HG03521 (cell line): Measurements from ENCODE around the gene SORCS1.

ENCODE experiments used
- ATAC-seq: cut with Tn5 transposase; IDR thresholded peaks from one replicate; pipeline ENCODE4 v1.9.1; 2021; ENCODE audit warnings: mild to moderate bottlenecking, moderate library complexity; ENCODE audit not compliant: unreplicated experiment

The SORCS1 gene

DNA sequence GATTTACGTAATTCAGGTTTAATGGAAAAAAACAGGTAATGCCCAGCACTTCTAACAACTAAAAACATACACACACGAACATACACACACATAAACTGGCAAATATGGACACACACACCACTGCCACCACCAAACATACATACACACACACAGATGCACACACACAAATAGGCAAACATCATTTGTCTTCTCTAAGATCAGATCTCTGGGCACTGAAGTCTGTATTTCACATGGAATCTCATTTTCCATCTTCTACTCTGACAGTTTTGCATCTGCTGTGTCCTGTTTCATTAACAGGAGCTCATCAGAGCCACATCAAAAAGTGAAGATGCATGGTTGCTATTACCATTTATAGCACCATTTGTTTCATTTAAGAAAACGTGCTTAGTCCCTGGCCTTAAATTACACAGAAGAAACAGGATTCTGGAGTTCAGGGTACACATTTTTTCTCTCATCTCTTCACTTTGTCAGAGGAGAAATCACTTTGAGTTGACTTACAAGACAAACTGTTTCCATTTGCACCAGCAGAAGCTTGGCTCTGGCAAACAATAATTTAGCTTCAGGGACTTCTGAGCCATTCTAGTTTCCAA lies 165.3 kb downstream of the SORCS1 start:
- no peak for ATAC-seq

DNA sequence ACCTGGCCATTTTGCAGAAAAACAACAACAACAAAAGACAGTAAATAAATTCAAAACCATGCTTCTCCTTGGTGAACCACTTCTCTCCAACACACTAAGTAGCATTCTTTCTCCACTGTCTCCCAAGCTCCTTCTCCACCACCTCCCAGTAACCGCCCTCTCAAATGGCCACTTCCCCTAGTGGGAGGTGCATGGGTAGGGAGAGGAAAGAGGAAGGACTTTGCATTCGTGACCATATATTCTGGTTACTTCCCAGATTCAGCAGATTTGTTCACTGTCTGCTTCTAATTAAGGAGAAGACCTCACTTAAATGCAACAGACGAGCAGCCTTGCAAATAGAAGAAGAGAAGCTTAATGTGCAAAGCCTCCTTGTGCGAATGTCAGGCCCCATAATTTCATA lies 166.8 kb downstream of the SORCS1 start:
- no peak for ATAC-seq

DNA sequence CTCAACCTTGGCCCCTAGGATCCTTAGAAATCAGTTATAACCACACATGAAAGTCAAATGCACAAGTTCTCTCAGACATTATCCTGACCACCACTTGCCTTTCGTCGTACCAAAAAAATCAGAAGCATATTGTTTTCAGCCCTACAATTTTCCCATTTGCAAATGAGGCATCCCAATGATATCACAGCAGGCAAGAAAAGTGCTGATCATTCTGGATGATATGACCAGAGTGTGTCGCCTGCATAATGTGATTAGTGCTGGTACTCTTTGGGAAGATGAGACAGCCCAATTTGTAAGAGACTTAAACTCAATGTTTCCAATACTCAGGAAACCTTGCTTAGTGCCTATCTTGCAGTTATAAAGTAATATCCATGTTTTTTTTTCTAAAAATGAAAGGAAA lies 168.0 kb downstream of the SORCS1 start:
- ATAC-seq: no peak

DNA sequence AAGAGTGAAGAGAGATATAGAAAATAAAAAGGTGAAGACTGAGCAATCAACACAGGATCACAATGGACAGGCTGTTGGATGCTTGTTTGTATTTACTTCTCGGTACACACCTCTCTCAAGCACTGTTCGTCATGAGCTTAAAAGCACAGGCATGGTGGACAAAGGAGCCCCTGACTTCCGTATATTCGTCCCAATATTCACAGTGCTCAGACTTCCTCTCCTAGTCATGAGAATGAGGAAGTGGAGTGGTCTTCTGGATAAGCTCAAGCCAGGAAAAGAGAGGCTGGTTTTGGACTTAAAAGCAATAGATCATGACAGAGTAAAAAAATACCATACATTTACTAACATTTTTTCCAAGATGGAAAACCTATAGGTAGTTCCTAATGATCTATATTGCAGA lies 172.5 kb downstream of the SORCS1 start:
- ATAC-seq: no peak

DNA sequence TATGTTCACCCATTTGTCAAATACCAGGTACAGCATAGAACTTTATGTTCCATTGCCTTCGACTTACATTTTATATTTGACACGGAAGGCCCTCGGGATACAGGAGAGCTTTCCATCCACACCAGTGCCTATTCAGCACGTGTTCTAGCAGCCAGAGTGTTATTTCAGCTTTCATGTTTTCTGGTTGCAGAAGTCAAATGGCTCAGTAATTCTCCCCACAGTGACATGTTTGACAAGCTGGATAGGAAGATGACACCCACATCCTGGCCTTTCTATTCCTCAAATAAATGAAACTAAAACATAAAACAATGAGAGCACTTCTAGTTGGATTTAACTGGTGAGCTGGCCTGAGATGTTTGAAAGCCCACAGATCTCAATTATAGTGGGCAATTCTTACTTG lies 173.4 kb downstream of the SORCS1 start:
- no peak for ATAC-seq

DNA sequence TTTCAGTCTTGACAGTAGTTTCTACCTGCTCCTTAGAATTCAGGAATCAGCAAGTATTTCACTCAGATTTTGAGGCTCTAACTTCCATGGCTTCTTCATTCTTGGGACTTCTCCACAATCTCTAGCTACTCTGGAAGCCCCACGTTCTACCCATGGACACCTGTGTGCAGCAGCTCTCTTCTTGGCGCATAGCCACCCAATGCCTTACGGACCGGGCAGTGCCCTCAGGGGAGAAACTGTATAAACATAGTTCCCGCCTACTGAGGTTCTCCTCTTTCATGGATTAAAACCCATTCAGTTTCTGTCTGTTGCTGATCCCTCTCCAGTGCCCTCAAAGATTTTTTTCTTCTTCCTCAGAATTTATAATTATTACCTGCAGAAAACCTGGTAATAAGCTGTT lies 177.1 kb downstream of the SORCS1 start:
- no peak for ATAC-seq

DNA sequence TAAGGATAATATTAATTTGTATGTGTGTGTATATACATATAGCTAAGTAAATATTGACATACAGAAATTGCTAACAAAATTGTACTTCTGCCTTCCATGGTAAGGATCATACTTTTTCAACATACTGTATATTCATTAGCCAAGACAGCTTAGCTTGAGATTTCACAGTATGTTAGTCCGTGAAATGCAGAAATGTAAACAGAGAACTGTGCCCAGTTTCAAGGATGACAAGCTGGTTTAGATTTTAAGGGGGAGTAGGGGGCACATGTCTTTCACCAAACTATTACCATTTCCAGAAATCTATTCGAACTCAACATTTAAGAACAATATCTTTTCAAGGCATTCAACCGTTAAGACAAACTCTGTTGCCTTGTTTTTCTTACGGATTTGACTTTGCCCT lies 182.2 kb downstream of the SORCS1 start:
- ATAC-seq: no peak

DNA sequence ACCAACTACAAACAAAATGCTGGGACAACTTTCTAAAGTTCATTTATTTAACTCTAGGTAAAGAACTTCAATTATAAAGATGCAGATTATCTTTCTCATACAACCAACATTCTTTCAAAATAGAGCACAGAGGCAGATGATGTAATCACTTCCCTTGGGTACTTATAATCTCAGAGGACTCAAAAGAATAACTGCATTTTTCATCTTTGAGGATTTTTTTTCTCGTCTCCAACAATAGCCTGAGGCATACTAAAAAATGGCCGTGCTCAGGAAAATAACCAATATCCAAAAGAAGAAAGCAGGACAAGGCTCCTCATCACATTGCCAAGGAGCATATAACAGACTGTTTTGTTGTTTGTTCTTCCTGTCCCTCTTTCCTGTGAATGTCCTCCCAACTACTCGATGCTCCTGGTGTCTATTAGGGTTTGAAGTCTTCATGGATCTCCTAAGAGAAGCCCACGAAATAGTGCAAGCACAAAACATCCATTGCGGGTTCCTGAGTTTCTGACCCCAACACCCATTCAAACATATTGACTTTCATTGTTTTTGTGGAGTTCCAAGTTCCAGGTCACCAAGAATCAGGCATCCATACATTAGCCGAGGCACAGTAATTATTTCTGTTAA lies 182.9 kb downstream of the SORCS1 start:
- no peak for ATAC-seq

DNA sequence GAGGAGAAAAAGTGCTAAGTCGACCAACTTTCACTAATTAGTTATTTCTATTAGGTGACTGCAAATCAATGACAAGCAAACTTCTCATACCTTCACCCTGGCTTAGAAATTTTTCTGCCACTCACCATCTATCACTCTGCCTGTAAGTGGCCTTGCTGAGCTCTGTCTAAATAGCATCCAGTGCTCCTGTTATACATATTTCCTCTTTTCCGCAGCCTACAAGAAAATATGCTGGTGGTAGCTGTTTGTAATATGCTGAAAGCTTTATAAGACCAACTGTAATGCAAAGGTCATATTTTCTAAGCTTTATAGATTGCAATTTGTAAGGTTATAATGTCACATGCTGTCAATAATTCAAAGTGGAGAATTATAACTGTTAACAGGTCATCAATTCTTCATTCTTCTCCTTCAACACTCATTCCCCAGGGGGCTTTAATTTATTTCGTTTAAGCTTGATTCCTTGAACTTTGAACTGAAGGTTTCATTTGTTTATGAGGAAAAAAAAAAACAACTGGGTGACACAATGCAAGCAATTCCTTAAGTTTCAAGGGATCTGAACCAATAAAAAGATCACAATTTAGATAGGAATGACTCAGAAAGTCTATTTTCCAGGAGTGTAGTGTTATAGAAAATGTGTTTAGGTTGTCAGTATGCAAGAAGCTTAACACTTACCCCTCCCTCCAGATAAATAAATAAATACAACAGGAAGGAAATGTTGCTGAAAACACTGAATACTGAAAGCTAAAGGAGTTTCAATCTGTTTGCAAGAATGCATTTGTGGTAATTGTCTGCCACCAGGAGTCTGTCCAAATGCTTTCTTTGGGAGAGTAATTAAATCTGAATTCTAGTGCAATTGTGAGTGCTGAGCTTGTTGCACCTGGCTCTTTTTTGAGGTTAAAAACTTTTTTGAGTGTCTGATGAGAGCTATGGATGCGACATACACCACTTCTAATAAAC lies 183.7 kb downstream of the SORCS1 start:
- ATAC-seq: peak; percentile 80

DNA sequence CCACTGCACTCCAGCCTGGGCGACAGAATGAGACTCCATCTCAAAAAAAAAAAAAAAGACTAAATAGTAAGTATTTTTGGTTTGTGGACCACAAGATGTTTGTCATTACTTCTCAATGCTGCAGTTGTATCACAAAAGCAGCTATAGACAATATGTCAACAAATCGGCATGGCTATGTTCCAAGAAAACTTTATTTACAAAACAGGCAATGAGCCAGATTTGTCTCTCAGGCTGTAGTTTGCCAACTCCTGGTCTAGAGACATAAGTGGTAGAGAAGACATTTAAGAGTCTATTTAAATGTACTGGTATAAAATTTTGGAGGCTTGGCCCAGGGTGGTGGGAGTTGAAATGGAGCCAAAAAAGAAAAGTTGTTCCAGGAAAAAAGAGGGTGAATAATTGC lies 185.8 kb downstream of the SORCS1 start:
- no peak for ATAC-seq

DNA sequence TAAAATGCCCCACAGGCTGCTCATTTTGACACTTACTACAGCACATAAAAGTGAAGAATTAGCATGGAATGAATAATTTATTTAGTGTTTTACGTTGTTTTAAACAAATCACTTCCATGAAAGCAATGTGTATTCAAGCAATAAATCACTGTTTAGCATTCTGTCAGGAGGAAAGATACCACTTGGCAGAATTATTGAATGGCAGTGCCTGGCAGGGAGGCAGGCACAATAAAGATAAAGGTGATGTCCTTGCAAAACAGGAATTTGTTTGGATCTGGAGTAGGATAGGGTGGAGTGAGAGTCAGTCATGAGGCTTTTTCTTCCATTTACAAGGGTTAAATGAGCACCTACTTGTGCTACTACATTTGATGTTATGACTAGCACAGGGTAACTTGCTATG lies 190.8 kb downstream of the SORCS1 start:
- no peak for ATAC-seq

DNA sequence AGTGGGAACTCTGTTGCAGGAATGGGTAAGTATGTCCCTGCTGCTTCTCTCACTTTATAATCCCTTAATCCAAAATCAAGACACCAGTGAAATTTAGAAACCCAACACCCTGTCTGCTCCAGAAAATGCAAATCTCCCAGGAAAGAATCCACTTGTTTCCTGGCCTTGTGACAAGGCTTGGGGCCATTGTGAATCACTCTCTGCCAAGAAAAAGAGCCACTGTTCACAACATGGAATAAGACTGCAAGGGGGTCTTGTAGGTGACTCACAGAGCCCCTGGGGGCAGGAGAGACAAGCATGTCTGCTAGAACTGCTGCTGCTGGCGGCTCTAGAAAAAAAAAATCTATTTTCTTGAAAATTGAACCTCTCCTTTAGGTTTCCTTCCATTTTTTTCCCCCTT lies 191.2 kb downstream of the SORCS1 start:
- no peak for ATAC-seq

DNA sequence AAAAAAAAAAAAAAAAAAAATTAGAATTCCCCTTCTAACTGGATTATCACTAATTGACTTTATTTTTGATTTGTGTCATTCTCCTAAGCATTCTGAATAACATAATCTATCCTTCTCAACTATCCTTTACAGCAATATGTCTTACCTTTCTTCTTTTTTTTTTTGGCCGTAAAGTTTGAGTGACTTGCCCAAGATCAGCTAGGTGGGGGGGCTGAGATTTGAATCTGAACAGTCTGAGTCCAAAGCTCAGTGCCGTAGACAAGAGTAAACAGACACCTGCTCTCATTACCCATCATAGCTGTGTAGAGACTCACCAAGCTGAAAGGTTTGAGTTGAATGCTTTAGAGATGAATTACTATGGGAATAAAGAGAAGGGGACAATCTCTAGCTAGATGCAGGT lies 192.1 kb downstream of the SORCS1 start:
- no peak for ATAC-seq

DNA sequence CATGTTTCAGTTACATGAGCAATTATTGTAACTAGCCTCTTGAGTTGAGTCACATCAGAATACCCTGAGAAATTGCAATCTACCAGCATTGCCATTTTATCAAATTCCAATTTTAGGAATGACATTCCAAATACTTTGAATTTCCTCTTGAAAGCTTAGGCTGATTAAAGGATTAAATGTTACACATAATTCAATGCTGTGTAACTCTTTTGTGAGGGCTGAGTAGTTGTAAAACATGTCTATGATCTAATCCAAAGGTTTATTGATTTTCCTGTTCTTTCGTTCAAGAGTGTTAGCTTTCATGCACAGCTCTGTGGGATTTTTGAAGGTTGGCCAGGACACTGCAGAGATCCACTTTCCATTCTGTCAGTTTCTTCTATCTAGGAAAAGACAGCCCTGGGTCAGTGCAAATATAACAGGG lies 193.1 kb downstream of the SORCS1 start:
- ATAC-seq: no peak

DNA sequence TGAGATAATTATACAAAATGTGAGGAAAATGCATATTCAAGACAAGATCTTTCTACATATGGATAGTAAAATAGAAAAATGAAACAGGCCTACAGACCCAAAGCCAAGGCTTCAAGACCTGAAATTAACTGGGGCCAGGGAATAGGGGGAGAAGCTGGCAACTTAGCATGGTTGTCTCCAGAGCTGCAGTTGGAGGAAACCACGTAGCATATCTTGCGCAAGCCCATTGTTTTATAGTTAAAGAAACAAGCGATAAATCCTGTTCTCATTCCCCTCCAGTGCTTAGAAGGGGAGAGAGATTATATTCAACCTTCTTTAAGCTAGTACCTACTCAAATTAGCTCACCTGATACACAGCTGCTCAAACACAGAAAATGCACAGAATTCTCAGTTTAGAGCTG lies 197.1 kb downstream of the SORCS1 start:
- ATAC-seq: no peak

DNA sequence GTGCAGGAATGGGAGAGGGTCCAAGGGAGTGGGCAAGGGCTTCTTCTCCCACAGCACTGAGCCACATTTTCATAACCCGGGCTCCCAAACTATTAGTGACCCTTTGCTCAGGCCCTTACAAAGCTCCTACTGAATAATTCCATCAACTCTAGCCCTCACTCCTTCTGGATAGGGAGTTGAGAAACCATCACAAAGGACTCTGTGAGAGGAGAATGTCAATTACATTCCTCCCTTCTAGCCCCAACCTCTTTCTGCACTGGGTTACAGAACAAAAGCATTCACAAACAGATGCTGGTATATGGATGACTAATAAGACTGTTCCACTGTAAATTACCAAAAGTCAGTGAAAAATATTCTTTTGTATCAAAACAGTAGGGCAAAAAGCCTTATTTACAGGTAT lies 203.7 kb downstream of the SORCS1 start:
- no peak for ATAC-seq

DNA sequence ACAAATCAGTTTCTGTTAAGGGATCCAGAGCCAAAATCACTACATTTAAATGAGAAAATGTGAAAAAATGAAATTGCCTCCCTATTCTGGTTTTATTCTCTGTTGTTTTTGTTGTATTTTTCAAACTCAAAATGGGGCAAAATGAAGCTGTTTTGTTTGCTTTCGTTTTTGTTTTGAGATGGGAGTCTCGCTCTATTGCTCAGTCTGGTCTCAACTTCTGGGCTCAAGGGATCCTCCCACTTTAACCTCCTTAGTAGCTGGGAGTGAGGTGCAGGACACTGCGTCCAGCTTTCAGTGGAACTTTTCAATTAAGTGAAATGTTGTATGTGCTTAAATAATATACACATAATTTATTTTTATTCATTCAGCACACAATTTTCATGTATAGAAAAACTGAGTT lies 205.0 kb downstream of the SORCS1 start:
- no peak for ATAC-seq

DNA sequence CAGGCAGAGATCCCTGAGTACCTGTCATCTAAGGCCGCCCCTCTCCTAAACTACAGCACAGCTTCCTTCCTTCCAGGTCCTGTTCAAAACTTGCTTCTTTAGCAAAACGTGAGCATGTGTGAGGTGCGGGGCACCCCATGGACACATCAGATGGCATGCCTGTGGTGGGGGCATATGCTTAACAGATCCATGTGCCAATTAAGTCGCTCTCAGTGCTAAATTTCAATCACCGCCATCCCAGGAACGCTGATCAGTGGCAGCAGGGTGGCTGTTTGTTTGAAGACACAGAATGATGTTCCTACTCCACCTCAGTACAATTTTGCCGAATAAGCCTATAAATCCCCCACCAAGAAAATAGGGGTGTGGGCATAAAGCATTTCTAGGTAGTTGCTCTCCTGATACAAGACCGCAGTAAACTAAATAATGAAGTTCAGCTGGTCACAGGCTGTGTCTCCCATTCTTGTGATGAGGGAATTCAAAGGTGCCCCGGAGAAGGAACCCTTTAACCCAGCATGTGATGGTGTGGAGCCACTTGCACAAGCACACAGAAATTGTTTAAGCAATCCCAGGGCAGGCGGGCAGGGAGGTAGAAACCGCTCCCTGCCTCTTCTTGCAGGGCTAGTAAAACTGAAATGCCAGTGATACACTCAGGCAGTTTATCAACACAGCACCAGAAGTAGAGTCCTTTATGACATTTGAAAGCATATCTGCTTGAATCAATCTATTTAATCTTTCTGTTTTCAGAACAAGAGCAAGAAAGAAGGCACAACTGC lies 205.7 kb downstream of the SORCS1 start:
- ATAC-seq: no peak

DNA sequence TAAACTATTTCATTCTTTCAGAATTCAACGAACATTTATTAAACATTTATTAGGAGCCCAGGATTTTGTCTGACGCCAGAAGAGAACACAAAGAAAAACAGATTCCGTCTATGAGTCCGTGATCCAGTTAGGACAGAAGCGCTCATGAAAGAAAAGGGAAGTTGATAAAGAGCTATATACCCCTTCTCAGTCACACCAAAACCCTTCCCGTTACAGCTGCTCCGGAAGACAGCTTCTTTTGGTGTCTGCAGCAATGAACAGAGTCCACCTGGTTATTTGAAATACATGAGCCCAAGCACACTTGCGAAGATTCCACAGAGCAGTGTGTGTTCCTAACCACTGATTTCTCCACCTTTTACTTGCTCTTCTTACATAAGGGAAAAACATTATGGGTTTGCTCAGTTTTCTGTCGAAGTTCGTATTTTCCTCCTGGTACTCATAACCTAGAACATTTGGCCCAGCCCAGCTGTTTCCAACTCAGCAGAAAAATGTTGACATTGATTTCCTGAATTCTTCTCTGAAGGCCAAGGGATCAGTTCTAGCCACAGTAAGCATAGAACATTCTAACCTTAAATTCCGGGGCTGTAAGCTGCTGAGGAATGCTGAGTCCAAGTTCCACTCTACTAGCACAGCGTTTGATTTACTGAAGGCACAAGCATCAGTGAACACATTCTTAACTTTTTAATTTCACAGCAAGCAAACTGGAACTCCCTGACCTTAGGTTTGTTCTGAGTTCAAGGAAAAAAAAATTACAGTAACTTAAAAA lies 206.5 kb downstream of the SORCS1 start:
- peak; percentile 51 for ATAC-seq

DNA sequence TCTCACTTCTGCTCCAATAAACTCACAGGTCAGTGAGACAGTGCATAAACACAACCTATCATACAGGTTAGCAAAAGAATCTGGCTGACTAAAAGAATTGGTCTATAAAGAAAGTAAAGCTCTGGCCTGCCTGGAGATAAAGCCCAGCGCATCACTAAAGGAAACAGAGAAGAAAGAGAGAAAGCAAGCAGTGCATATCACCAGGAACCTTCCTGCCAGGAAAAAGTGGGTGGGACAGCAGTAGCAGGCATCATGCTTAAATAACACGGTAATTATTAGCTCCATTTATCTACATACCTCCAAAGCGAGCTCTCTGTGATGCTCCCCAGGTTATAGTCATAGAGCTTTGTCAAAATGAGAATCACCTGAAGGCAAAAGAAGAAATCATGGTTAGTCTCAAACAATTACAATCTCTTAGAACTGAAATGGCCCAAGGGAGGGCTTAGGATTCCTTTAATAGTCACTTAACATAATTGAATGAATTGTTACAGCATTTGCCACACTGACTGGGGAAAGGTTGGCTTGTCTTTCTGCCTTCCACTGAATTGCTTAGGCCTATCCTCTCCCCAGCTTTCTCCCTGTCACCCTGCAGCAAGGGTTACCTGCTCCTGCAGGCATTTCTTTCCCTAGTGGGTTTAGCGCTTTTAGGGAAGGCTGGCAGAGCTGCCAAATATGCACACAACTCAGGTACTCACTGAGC lies 208.1 kb downstream of the SORCS1 start:
- no peak for ATAC-seq
